ENCODE data around the gene DNAJC18.

Gene DNAJC18

DNA sequence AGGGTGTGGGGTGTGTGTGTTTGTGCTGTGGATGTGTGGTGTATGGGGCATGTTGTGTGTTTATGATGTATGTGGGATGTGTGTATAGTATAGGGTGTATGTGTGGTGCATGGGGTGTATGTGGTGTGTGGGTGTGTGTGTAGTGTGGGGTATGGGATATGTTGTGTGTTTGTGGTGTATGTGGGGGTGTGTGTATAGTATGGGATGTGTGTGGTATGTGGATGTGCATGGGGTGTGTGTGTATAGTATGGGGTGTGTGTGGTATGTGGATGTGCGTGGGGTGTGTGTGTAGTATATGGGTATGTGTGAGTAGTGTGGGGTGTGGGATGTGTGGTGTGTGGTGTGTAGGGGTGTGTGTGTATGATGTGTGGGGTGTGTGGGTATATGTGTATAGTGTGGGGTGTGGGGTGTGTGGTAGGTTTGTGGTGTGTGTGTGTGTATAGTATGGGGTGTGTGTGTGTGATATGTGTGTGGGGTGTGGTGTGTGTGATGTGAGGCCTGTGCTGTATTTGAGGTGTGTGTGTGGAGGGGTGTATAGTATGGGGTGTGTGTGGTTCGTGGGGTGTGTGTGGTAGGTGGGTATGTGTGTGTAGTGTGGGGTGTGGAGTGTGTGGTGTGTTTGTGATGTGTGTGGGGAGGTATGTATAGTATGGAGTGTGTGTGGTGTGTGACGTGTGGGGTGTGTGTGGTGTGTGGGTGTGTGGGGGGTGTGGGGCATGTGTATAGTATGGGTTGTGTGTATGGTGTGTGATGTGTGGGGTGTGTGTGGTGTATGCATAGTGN, 12.7 kb upstream of the DNAJC18 start:
- TF ChIP-seq, protein P1, sequence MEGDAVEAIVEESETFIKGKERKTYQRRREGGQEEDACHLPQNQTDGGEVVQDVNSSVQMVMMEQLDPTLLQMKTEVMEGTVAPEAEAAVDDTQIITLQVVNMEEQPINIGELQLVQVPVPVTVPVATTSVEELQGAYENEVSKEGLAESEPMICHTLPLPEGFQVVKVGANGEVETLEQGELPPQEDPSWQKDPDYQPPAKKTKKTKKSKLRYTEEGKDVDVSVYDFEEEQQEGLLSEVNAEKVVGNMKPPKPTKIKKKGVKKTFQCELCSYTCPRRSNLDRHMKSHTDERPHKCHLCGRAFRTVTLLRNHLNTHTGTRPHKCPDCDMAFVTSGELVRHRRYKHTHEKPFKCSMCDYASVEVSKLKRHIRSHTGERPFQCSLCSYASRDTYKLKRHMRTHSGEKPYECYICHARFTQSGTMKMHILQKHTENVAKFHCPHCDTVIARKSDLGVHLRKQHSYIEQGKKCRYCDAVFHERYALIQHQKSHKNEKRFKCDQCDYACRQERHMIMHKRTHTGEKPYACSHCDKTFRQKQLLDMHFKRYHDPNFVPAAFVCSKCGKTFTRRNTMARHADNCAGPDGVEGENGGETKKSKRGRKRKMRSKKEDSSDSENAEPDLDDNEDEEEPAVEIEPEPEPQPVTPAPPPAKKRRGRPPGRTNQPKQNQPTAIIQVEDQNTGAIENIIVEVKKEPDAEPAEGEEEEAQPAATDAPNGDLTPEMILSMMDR (IDR thresholded peaks at IDR 0.05; ENCODE audit: low read length), result no peak
- no peak for TF ChIP-seq EZH2 (IDR thresholded peaks at IDR 0.05; ENCODE audit: borderline replicate concordance, low read length)
- H3K9ac ChIP-seq (ENCODE audit: low read length), result no peak overlapping the region
- H3K9me2 ChIP-seq (ENCODE audit: low read depth, low read length), result no peaks in the 10 kb centered on the region
- H3K27me3 ChIP-seq (ENCODE audit: insufficient read depth, low read length), result no peaks in the 10 kb centered on the region
- no peak overlapping the region for H3K4me2 ChIP-seq (ENCODE audit: low read length)
- H3K36me3 ChIP-seq (ENCODE audit: insufficient read depth, low read length), result no peaks in the 10 kb centered on the region
- no peak overlapping the region for H3K4me3 ChIP-seq (ENCODE audit: low read depth, low read length, poor library complexity, severe bottlenecking)
- no peak overlapping the region for H2AFZ ChIP-seq (ENCODE audit: low read length)
- no peaks in the 10 kb centered on the region for H4K20me1 ChIP-seq (ENCODE audit: insufficient read depth, low read length)
- no peaks in the 10 kb centered on the region for H3K9me3 ChIP-seq (ENCODE audit: low read length)
- no peaks in the 10 kb centered on the region for H3K79me2 ChIP-seq (ENCODE audit: insufficient read depth, low read length)
- H3K4me1 ChIP-seq (ENCODE audit: insufficient read depth, low read length, severe bottlenecking), result no peaks in the 10 kb centered on the region
- H3K27ac ChIP-seq (ENCODE audit: low read depth, low read length, poor library complexity, severe bottlenecking), result no peak overlapping the region
- H3F3A ChIP-seq (ENCODE audit: insufficient read depth, low read length), result no peaks in the 10 kb centered on the region

DNA sequence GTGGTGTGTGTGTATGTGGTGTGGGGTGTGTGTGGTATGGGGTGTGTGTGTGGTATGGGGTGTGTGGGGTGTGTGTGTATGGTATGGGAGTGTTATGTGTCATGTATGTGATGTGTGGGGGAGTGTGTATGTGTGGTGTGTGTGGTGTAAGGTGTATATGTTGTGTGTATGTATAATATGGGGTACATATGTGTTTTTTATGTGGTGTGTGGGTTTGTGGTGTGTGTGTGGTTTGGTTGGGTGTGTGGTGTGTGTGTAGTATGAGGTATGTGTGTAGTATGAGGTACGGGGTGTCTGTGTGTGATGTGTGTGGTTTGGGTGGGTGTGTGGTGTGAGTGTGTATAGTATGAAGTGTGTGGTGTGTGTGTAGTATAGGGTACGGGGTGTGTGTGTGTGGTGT, 11.9 kb upstream of the DNAJC18 start:
- Histone ChIP-seq H3K9ac (ENCODE audit: low read length) (no peak overlapping the region), H3K79me2 (ENCODE audit: insufficient read depth, low read length) (no peaks in the 10 kb centered on the region), H3K27me3 (ENCODE audit: insufficient read depth, low read length) (no peaks in the 10 kb centered on the region), H3K4me2 (ENCODE audit: low read length) (no peak overlapping the region), H2AFZ (ENCODE audit: low read length) (no peak overlapping the region), H3K27ac (ENCODE audit: low read depth, low read length, poor library complexity, severe bottlenecking) (no peak overlapping the region), H3K4me1 (ENCODE audit: insufficient read depth, low read length, severe bottlenecking) (no peaks in the 10 kb centered on the region), H4K20me1 (ENCODE audit: insufficient read depth, low read length) (no peaks in the 10 kb centered on the region), H3K4me3 (ENCODE audit: low read depth, low read length, poor library complexity, severe bottlenecking) (no peak overlapping the region), H3K36me3 (ENCODE audit: insufficient read depth, low read length) (no peaks in the 10 kb centered on the region), H3K9me3 (ENCODE audit: low read length) (no peaks in the 10 kb centered on the region), H3K9me2 (ENCODE audit: low read depth, low read length) (no peaks in the 10 kb centered on the region), H3F3A (ENCODE audit: insufficient read depth, low read length) (no peaks in the 10 kb centered on the region)
- TF ChIP-seq, protein P1 (IDR thresholded peaks at IDR 0.05; ENCODE audit: low read length), result no peak
- TF ChIP-seq EZH2 (IDR thresholded peaks at IDR 0.05; ENCODE audit: borderline replicate concordance, low read length), result no peak

DNA sequence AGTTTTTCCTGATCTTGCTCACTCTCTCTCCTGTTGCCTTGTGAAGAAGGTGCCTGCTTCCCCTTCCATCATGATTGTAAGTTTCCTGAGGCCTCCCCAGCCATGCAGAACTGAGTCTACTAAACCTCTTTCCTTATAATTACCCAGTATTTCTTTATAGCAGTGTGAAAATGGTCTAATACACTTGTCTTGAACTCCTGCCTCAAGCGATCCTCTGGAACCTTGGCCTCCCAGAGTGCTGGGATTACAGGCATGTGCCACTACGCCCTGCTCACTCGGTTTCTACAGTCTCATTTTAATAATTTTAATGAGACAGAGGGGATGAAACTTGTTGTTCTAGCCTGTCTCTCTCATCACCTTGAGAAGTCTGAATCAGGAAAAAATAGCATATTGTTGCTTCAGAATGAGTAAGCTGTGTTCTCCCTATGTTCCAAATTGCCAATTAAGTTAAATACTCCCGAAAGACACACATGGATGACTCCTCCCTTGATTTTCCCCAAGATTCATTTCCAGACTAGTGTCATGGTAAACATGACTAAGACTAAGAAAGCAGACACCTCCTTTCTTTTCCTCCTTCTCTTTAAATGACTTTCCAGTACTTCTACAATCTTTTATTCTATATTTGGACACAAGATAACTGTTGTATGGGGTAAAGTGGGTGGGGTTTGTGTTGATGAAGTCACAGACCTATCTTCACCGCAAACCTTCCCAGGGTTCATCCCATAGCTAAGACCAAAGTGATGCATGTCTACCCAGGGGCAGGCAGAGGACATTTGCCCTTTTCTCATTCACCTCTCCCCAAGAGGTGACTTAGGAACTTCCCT, 7.8 kb upstream of the DNAJC18 start:
- Histone ChIP-seq H2AFZ (ENCODE audit: low read length) (no peak overlapping the region), H3K4me3 (ENCODE audit: low read depth, low read length, poor library complexity, severe bottlenecking) (no peak overlapping the region), H3F3A (ENCODE audit: insufficient read depth, low read length) (no peaks in the 10 kb centered on the region), H3K4me2 (ENCODE audit: low read length) (no peak overlapping the region), H3K9me2 (ENCODE audit: low read depth, low read length) (no peaks in the 10 kb centered on the region), H3K4me1 (ENCODE audit: insufficient read depth, low read length, severe bottlenecking) (no peaks in the 10 kb centered on the region), H3K79me2 (ENCODE audit: insufficient read depth, low read length) (no peaks in the 10 kb centered on the region), H3K27ac (ENCODE audit: low read depth, low read length, poor library complexity, severe bottlenecking) (no peak overlapping the region), H3K36me3 (ENCODE audit: insufficient read depth, low read length) (no peaks in the 10 kb centered on the region), H3K9ac (ENCODE audit: low read length) (no peak overlapping the region), H3K9me3 (ENCODE audit: low read length) (no peaks in the 10 kb centered on the region), H3K27me3 (ENCODE audit: insufficient read depth, low read length) (no peaks in the 10 kb centered on the region; the same call in 1 of the 2 replicates), H4K20me1 (ENCODE audit: insufficient read depth, low read length) (no peaks in the 10 kb centered on the region)
- TF ChIP-seq, protein P1 (IDR thresholded peaks at IDR 0.05; ENCODE audit: low read length), result no peak
- no peak for TF ChIP-seq EZH2 (IDR thresholded peaks at IDR 0.05; ENCODE audit: borderline replicate concordance, low read length)

Measured in OCI-LY1 (cell line).